Activated naive CD8-positive, alpha-beta T cell (primary cell): ENCODE results near the gene ZNF213.

Experiments used
- H3K27ac Mint-ChIP-seq: one replicate; pipeline ENCODE4 v1.8.0; 2021; ENCODE audit warnings: mixed read lengths
- H3K27me3 Mint-ChIP-seq: one replicate; pipeline ENCODE4 v1.8.0; 2021; ENCODE audit warnings: mixed read lengths
- H3K36me3 Mint-ChIP-seq: one replicate; pipeline ENCODE4 v1.8.0; 2021; ENCODE audit warnings: mixed read lengths
- H3K4me1 Mint-ChIP-seq: one replicate; pipeline ENCODE4 v1.8.0; 2021; ENCODE audit warnings: low read depth, mixed read lengths
- H3K4me3 Mint-ChIP-seq: one replicate; pipeline ENCODE4 v1.8.0; 2021; ENCODE audit warnings: mild to moderate bottlenecking, mixed read lengths
- H3K9me3 Mint-ChIP-seq: one replicate; pipeline ENCODE4 v1.8.0; 2021; ENCODE audit warnings: low read depth, mixed read lengths

The ZNF213 gene

DNA sequence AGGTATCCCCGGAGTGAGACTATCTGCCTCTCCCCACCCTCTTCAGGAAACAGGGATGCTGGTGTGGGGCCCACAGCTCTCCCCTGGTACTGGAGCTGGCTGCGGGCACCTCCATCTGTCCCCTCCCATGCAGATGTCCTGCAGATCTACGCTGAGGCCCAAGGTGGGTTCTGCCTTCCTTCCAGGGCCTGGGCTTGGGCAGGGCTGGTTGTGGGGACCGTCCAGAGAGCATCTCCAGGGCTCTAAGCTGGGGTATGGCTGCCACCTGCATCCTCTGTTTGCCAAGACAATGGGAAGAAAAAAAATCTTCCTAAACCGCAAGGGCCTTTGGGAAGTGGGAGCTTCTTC is 12.9 kb downstream of the ZNF213 start:
- Mint-ChIP-seq H3K27ac (no peak overlapping the region), H3K36me3 (no peaks in the 10 kb centered on the region), H3K27me3 (peaks cover 2% of the 10 kb centered on the region), H3K9me3 (no peaks in the 10 kb centered on the region), H3K4me1 (peaks cover 16% of the 10 kb centered on the region), H3K4me3 (no peak overlapping the region)

DNA sequence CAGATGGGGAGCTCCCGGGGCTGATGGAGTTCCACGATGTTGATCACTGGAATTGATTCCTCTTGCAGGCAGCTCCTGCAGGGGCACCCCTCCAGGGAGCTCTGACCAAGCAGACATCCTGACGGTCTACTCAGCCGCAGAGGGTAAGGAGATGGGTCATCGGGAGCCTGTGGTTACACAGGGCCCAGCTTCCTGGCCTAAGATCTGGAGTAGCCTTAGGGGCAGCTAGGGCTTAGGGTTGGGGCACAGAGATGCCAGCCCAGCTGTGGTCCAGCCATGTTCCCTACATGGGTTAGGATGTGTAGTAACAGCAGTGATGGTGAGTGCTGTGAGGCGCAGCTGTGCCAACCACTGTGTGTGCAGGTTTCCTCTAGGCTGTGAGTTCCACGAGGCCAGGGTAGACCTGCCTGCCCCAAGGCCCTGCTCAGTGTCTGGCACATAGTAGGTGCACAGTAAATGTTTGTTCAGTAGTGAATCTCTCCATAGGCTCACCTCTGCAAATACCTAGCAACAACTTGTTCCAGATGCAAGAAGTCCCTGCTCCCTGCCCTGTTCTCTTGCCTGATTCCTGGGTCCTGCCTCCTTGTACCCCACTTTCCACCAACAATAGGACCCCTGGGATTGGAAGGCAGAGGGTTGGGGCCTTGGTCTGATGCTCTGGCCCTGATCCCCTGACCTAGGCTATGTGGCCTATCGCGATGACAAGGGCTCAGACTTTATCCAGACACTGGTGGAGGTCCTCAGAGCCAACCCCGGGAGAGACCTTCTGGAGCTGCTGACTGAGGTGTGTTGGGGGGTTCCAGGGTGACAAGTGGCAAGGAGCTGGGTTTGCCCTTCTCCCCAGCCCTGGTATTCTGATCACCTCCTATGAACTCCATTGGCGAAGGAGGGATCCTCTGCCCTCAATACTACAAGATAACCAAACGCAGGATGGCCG is 13.7 kb downstream of the ZNF213 start:
- Mint-ChIP-seq H3K36me3 (no peaks in the 10 kb centered on the region), H3K27me3 (peaks cover 2% of the 10 kb centered on the region), H3K4me1 (peaks cover 18% of the 10 kb centered on the region), H3K9me3 (no peaks in the 10 kb centered on the region), H3K27ac (no peak overlapping the region), H3K4me3 (peak overlapping the region; percentile 85)

DNA sequence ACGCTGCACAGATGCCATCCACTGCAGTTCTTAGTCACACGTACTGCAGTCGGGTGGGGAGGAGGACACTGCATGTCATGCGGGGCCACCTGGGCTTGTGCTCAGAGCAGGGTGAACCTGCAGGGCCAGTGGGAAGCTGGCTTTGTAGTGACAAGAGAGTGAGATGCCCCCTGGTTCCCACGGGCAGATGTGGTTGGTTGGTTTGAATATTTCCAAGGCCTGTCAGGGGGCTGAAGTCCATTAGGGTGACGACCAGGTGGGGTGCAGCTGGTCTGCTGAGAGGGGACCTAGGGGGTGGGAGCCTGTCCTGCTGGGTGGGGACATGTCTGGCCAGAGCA is 14.3 kb downstream of the ZNF213 start:
- no peaks in the 10 kb centered on the region for H3K9me3 Mint-ChIP-seq
- H3K4me3 Mint-ChIP-seq: peak overlapping the region; percentile 85
- peaks cover 2% of the 10 kb centered on the region for H3K27me3 Mint-ChIP-seq
- no peak overlapping the region for H3K27ac Mint-ChIP-seq
- H3K4me1 Mint-ChIP-seq: peaks cover 18% of the 10 kb centered on the region
- H3K36me3 Mint-ChIP-seq: no peaks in the 10 kb centered on the region

DNA sequence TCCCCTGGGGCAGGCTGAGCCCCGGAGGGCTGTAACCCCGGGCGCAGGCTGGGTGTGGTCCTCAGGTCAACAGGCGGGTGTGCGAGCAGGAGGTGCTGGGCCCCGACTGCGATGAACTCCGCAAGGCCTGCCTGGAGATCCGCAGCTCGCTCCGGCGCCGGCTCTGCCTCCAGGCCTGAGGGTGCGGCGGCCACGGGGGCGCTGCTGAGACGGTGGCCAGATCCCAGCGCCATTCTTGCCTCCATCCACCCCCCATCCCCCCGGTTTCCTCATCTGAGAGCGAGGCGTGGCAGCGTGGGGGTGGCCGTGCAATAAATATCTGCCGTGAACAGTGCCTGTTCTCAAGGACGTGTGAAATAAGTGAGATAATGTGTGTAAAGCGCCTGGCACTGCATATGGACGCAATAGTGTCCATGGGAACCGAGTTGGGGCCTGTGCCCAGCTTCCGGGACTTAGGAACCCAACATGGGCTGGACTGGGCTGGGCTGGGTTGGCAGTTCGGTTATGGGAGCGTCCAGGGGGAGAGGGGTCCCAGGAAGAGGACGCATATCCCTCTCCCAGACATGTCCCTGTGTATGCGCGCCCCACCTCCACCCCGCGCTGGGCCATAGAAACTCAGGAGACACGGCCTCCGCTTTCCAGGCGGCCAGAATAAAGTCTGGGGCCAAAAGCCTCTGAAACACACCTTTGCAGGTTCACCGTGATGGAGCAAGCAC is 15.0 kb downstream of the ZNF213 start:
- Mint-ChIP-seq H3K9me3 (no peaks in the 10 kb centered on the region), H3K27ac (peak overlapping the region; percentile 83), H3K4me1 (peaks cover 19% of the 10 kb centered on the region), H3K4me3 (peak overlapping the region; percentile 85), H3K36me3 (no peaks in the 10 kb centered on the region), H3K27me3 (peaks cover 2% of the 10 kb centered on the region)

DNA sequence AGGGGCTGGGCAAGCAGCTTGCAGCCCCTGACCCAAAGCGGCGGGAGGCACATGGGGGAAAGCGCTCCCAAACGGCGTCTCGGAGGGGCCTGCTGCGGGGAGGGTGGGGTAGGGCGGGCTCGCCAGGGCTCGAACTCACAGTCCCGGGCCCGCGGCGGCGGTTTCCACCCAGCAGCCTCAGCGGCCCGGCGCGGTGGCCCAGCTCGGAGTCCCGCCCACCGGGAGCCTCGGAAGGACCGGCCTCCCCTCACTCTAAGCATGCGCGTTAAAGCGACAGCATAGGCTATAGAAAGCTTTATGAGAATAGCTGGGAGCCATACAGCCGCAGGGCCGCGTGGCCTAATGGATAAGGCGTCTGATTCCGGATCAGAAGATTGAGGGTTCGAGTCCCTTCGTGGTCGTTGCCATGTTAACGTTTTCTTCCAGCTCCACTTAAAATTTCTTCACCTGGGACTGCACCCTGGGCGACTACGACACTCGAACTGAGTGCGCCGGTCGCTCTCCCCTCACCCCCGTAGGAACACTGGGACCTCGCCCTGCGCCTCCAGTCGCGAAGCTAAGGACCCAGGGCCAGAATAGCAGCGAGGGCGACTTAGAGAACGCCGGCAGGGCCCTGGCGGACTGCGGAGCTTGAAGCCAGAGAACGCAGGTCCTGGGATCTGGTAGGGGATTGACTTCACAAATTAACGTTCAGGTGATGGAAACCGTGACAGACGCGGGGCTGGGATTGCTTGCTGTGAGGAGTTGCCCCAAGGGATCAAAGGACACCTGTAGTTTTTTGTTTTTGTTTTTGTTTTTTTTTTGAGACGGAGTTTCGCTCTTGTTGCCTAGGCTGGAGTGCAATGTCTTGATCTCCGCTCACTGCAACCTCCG is 15.8 kb downstream of the ZNF213 start:
- Mint-ChIP-seq H3K4me1 (peaks cover 19% of the 10 kb centered on the region), H3K4me3 (peak overlapping the region; percentile 87), H3K27me3 (peaks cover 2% of the 10 kb centered on the region), H3K27ac (peak overlapping the region; percentile 83), H3K9me3 (no peaks in the 10 kb centered on the region), H3K36me3 (no peaks in the 10 kb centered on the region)

DNA sequence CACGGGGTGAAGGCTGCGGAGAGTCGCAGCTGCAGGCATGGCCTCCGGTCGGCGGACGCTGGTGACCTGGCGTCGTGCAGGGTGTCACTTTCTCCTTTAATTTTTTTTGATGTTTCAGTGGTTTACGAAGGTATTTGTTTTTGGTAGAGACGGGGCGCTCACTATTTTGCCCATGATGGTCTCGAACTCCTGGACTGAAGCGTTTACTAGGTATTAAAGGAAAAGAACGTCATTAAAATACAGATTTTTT is 17.1 kb downstream of the ZNF213 start:
- Mint-ChIP-seq H3K27ac (peak overlapping the region; percentile 98), H3K9me3 (no peaks in the 10 kb centered on the region), H3K4me3 (peak overlapping the region; percentile 87), H3K27me3 (peaks cover 2% of the 10 kb centered on the region), H3K36me3 (no peaks in the 10 kb centered on the region), H3K4me1 (peaks cover 19% of the 10 kb centered on the region)

DNA sequence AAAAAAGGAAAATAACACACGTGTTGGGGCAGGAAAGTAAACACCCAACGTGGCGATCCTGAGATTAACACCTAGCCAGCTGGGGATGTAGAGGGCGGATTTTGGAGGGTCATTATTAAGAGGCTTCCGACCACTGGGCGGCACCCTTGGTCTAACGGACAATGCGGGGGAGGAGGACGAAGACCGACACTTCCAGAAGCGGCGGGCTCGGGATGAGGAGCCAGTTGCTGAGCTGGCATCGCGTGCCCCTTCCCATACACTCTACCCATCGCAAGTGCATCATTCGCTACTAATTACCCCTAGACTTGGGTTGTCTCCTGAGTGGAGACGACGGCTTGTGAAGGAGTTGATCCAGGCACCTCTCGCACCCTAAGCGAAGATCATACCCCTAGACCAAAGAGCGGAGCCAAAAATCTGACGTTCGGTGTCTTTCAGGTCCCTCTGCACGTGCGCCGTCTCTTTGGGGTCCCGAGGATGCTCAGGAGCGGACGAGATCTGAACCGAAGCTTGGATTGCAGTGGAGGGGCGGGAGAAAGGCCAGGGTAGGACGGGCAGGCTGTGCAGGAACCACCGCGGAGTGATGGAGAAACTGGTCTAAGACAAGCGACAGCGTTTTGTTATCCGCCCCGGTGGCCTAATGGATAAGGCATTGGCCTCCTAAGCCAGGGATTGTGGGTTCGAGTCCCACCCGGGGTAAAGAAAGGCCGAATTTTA is 17.6 kb downstream of the ZNF213 start:
- no peaks in the 10 kb centered on the region for H3K36me3 Mint-ChIP-seq
- H3K27me3 Mint-ChIP-seq: peaks cover 2% of the 10 kb centered on the region
- H3K4me3 Mint-ChIP-seq: peak overlapping the region; percentile 87
- H3K9me3 Mint-ChIP-seq: no peaks in the 10 kb centered on the region
- H3K27ac Mint-ChIP-seq: peak overlapping the region; percentile 98
- peaks cover 24% of the 10 kb centered on the region for H3K4me1 Mint-ChIP-seq

DNA sequence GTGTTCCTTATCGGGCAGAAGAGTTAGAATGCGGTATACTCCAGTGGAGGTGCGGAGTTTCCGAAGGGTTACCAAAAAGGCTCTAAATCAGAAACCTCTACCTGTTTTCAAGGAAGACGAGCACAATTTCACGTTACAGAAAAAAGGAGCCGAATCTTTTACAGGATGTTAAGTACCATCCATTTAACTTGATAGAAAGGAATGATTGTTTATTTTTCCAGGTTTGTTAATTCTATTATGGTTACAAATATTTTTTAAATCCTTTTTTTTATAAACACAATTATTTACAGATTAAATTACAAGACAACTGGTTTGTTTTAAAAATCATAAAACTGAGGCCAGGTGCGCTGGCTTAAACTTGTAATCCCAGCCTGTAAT is 18.2 kb downstream of the ZNF213 start:
- H3K4me1 Mint-ChIP-seq: peaks cover 29% of the 10 kb centered on the region
- no peaks in the 10 kb centered on the region for H3K36me3 Mint-ChIP-seq
- peaks cover 2% of the 10 kb centered on the region for H3K27me3 Mint-ChIP-seq

DNA sequence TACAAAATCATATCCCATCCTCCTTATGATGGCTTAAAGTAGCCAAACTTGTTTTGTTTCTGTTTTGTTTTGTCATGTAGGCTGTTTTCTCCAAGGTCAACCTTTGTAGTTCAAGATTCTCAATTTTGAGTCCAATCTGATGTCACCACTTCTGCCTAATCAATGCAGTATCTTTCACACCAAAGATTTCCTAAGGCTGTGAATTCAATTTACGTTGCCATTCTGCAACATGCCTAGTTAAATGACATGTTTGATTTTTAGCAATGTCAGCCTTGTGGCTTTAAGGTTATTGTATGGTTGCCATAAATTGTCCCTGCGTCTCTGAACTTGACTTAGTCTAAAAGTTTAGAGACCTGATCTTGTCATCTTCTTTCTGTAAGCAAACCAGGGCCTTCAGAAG is 20.4 kb downstream of the ZNF213 start:
- Mint-ChIP-seq H3K27ac (no peak overlapping the region), H3K9me3 (no peaks in the 10 kb centered on the region), H3K4me1 (peaks cover 38% of the 10 kb centered on the region), H3K36me3 (no peaks in the 10 kb centered on the region), H3K27me3 (peaks cover 2% of the 10 kb centered on the region), H3K4me3 (no peak overlapping the region)

More for the DNA sequence above, 18.2 kb downstream of the ZNF213 start:
- peak overlapping the region; percentile 98 for H3K27ac Mint-ChIP-seq
- peak overlapping the region; percentile 87 for H3K4me3 Mint-ChIP-seq
- no peaks in the 10 kb centered on the region for H3K9me3 Mint-ChIP-seq

DNA sequence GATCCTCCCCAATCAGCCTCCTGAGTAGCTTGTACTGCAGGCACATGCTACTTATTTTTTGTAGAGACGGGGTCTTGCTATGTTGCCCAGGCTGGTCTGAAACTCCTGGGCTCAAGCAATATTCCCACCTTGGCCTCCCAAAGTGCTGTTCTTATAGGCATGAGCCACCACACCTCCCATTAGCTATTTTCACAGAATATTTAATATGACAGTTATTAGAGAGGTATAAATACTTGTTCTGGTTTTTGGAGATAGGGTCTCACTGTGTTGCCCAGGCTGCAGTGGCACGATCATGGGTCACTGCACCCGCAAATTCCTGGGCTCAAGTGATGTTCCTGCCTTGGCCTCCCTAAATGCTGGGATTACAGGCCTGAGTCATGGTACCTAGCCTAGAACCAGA is 21.1 kb downstream of the ZNF213 start:
- Mint-ChIP-seq H3K4me1 (peaks cover 35% of the 10 kb centered on the region), H3K27ac (no peak overlapping the region), H3K4me3 (no peak overlapping the region), H3K27me3 (peaks cover 2% of the 10 kb centered on the region), H3K36me3 (no peaks in the 10 kb centered on the region), H3K9me3 (no peaks in the 10 kb centered on the region)

DNA sequence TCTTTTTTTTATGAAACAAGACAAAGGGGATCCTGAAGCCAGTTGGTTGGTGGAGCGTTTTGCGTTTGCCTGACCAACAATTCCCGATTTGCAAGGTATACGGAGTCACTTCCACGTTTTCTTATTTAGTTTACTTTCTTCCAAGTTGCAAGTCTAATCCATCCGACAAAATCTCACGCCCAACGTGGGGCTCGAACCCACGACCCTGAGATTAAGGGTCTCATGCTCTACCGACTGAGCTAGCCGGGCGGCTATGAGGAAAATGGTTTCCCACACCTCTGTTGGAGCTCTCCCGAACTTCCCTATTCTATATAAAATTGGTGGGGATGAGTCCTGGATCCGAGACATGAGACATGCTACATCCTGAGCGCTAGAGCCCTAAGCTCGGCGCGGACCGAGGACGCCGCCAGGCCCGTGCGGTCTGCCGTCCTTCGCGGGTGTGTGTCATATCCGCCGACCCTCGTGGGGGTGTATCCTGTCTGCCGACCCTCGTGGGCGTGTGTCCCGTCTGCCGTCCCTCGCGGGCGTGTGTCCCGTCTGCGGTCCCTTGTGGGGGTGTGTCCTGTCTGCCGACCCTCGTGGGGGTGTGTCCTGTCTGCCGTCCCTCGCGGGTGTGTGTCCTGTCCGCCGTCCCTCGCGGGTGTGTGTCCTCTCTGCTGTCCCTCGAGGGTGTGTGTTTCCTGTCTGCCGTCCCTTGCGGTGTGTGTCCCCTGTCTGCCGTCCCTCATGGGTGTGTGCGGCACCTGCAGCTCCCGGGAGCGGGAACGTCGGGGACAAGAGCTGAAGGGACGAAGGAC is 22.6 kb downstream of the ZNF213 start:
- no peaks in the 10 kb centered on the region for H3K36me3 Mint-ChIP-seq
- no peaks in the 10 kb centered on the region for H3K9me3 Mint-ChIP-seq
- H3K27ac Mint-ChIP-seq: peak overlapping the region; percentile 78
- peaks cover 2% of the 10 kb centered on the region for H3K27me3 Mint-ChIP-seq
- H3K4me1 Mint-ChIP-seq: peaks cover 29% of the 10 kb centered on the region
- peak overlapping the region; percentile 87 for H3K4me3 Mint-ChIP-seq

DNA sequence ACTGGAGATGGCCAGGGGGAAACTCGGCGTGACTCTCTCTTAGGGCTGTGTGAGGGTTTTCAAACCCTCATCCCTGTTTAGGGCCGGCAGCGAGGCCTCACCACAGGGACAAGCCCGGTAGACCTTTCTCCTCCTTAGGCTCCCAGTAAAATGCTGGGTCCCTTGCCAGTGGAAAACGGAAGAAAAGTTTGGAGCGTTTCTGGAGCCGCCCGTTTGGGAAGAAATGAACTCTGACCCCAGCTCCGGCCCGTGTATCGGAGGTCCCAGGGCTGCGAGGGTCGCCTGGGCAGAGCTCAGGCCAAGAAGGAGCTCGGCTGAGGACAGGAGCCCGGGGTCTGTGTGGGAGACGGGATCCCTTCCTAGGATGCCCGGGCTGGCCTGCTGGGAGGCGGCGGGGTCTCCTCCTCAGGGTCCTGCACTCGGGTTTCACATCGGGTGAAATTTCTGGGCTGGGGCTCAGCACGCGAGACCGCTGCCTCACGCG is 23.2 kb downstream of the ZNF213 start:
- Mint-ChIP-seq H3K27ac (peak overlapping the region; percentile 78), H3K36me3 (no peaks in the 10 kb centered on the region), H3K27me3 (no peaks in the 10 kb centered on the region), H3K4me1 (peaks cover 24% of the 10 kb centered on the region), H3K9me3 (no peaks in the 10 kb centered on the region), H3K4me3 (peak overlapping the region; percentile 87)

DNA sequence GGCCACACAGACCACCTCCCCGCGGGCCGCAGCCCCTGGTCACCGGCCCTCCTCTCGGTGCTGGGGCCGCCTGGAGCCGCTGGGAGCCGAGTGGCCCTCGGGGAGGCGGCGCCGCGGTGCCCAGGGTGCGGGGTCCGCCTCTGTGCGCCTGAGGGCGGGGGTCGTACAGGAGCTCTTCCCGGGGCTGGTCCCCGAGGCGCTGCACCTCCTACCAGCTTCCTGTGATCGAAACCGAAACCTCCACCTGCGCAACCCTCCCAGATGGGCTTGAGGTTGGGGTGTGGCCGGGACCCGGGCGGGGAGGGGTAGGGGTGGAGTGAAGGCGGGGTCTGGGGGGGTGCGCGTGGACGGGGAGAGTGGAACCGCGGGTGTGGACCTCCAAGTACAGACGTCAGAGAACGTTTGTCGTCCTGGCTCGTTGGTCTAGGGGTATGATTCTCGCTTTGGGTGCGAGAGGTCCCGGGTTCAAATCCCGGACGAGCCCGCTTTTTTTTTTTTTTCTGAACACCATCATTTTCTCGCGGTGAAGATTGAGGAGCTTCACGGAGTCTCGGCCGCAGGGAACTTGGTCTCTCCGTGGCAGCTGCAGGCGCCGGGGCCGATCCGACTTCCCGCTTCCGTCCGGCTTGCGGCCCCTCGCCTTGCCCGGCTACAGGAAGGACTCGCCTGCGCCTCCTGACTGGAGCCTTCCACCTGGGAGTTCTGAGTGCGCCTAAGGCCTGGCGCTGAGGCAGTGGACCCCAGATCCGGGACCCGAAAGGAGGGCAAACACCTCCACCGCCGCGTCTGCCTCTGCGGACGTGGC is 23.9 kb downstream of the ZNF213 start:
- Mint-ChIP-seq H3K4me3 (peak overlapping the region; percentile 87), H3K27me3 (no peaks in the 10 kb centered on the region), H3K9me3 (no peaks in the 10 kb centered on the region), H3K4me1 (peaks cover 24% of the 10 kb centered on the region), H3K36me3 (no peaks in the 10 kb centered on the region), H3K27ac (peak overlapping the region; percentile 86)
